GM23248 (cell line): ENCODE results near the gene ZNF177.

Source experiments
- EZH2 ChIP-seq: fragments of 200-600 bp; sonication (generic); IDR thresholded peaks from 2 replicates; pipeline ENCODE4 v1.6.1; 2018; ENCODE audit warnings: antibody characterized with exemption, mild to moderate bottlenecking; ENCODE audit not compliant: insufficient read depth, poor library complexity, severe bottlenecking
- EZH2phosphoT487 ChIP-seq: fragments of 200-600 bp; sonication (generic); IDR thresholded peaks from 2 replicates; pipeline ENCODE4 v1.6.1; 2018; ENCODE audit warnings: antibody characterized with exemption, moderate library complexity, mild to moderate bottlenecking, low read depth; ENCODE audit not compliant: insufficient read depth

- TF ChIP-seq EZH2 = no peak
- no peak for TF ChIP-seq EZH2phosphoT487
Measured at GRCh38 chr19:9406798-9407352, 44.1 kb downstream of the ZNF177 start.
